Myometrial cell (primary cell): ENCODE measurements around the gene OR2V2. TPM values are rescaled to one million over a fixed set of nuclear protein-coding genes. Genes with fewer than 3 reads are reported as not detected.

Experiments
- total RNA-seq: library from RNA; depleted of rRNA; stranded (reverse); fragments of >200 nt; gene quantifications from 2 replicates; pipeline ENCODE4 v1.2.3, GENCODE V29; 2015

OR2V2 gene, protein sequence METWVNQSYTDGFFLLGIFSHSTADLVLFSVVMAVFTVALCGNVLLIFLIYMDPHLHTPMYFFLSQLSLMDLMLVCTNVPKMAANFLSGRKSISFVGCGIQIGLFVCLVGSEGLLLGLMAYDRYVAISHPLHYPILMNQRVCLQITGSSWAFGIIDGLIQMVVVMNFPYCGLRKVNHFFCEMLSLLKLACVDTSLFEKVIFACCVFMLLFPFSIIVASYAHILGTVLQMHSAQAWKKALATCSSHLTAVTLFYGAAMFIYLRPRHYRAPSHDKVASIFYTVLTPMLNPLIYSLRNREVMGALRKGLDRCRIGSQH
- total RNA-seq: not detected in 2 replicates

DNA sequence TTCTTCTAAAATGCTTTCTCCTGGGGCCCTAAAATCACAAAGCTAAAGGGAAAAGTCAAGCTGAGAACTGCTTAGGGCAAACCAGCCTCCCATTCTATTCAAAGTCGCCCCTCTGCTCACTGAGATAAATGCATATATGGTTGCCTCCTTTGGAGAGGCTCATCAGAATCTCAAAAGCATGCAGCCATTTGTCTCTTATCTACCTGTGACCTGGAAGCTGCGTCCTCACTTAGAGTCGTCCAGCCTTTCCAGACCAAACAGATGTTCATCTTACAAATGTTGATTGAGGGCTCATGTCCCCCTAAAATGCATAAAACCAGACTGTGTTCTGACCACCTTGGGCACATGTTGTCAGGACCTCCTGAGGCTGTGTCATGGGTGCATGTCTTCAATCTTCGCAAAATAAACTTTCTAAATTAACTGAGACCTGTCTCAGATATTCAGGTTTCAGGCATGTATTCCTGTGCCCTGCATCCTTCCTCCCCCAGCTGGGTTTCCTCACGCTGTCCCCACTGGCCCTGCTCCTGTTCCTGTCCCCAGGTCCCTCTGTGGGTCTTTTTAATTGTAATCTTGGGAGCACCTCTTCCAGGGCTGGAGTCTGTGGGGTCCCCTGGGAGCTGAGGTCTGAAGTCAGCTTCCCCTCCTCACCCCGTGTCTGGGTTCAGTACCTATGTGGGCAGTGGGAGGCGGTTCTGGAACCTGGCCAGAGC lies at the start of gene OR2V2:
TSS of gene OR2V2 (plus strand) at position 660 of the 710 bp plus-strand sequence. CDS start 7,357 bp downstream, outside the sequence.

GRCh38 chr5:181130832-181131496 lies 16.4 kb upstream of the OR2V2 start, which contains the start of gene OR2V1:
TSS of gene OR2V1 (minus strand) at chr5:181131169. CDS start at chr5:181125304, 5,865 bp downstream.

GRCh38 chr5:181204826-181205760 lies 57.7 kb downstream of the OR2V2 start, which contains the start of gene TRIM7:
TSS of gene TRIM7 (minus strand) at chr5:181205196. CDS start at chr5:181205110, 86 bp downstream.

Other genes starting within 250 kb of the OR2V2 start
- gene BTNL8, start 248.4 kb upstream of the OR2V2 start, total RNA-seq: not detected in 2 replicates
- not detected in 2 replicates for gene BTNL3, start 158.7 kb upstream of the OR2V2 start, total RNA-seq
- not detected in 2 replicates for gene BTNL9, start 107.3 kb upstream of the OR2V2 start, total RNA-seq
- not detected in 2 replicates for gene OR2V1, start 16.4 kb upstream of the OR2V2 start, total RNA-seq
- 3.2 and 4.6 TPM in 2 replicates for gene TRIM7, start 57.6 kb downstream of the OR2V2 start, total RNA-seq
- gene TRIM41, start 75.7 kb downstream of the OR2V2 start, total RNA-seq: 9.9 and 14.7 TPM in 2 replicates
- 3,353 and 4,158 TPM in 2 replicates for gene RACK1, start 96.3 kb downstream of the OR2V2 start, total RNA-seq
- gene TRIM52, start 113.6 kb downstream of the OR2V2 start, total RNA-seq: 3.5 and 5.7 TPM in 2 replicates
- gene OR4F3, start 219.7 kb downstream of the OR2V2 start, total RNA-seq: not detected in 2 replicates